GM13976 (cell line): ENCODE data around the gene C10orf105.

ENCODE experiments used
- DNase-seq: peaks from one replicate; pipeline ENCODE4 v3.0.0; 2012; ENCODE audit warnings: low spot score
- in situ Hi-C: fragments of 300-500 bp; cut with MboI; formaldehyde crosslinking; loops from one replicate; pipeline ENCODE4 v1.12.0; 2022; ENCODE audit warnings: low sequenced_read_pairs, mixed read lengths, inconsistent platforms; ENCODE audit not compliant: unreplicated experiment
- TF ChIP-seq, protein P1 (sequence below): IDR thresholded peaks from 2 replicates; pipeline ENCODE4 v1.5.1; 2012; ENCODE audit warnings: borderline replicate concordance, mild to moderate bottlenecking; ENCODE audit not compliant: insufficient read depth; ENCODE audit errors: extremely low read depth, missing control alignments, control extremely low read depth

Gene C10orf105

GRCh38 chr10:71742301-71743088 lies 22.9 kb upstream of the C10orf105 start:
- no peak for DNase-seq
- in situ Hi-C loops, result no loop called here
- TF ChIP-seq, protein P1, sequence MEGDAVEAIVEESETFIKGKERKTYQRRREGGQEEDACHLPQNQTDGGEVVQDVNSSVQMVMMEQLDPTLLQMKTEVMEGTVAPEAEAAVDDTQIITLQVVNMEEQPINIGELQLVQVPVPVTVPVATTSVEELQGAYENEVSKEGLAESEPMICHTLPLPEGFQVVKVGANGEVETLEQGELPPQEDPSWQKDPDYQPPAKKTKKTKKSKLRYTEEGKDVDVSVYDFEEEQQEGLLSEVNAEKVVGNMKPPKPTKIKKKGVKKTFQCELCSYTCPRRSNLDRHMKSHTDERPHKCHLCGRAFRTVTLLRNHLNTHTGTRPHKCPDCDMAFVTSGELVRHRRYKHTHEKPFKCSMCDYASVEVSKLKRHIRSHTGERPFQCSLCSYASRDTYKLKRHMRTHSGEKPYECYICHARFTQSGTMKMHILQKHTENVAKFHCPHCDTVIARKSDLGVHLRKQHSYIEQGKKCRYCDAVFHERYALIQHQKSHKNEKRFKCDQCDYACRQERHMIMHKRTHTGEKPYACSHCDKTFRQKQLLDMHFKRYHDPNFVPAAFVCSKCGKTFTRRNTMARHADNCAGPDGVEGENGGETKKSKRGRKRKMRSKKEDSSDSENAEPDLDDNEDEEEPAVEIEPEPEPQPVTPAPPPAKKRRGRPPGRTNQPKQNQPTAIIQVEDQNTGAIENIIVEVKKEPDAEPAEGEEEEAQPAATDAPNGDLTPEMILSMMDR, result no peak

- DNase-seq, result no peak
- TF ChIP-seq, protein P1, result no peak
- in situ Hi-C loops, result no loop called here
These were observed 22.1 kb upstream of the C10orf105 start for GRCh38 chr10:71741671-71742070.

- in situ Hi-C loops, result no loop called here
- DNase-seq, result no peak
- TF ChIP-seq, protein P1, result no peak
These were observed 21.5 kb upstream of the C10orf105 start for GRCh38 chr10:71741029-71741428.

- in situ Hi-C loops, result no loop called here
- DNase-seq, result no peak
- TF ChIP-seq, protein P1, result no peak
These were observed 20.6 kb upstream of the C10orf105 start for GRCh38 chr10:71740069-71740653.

DNA sequence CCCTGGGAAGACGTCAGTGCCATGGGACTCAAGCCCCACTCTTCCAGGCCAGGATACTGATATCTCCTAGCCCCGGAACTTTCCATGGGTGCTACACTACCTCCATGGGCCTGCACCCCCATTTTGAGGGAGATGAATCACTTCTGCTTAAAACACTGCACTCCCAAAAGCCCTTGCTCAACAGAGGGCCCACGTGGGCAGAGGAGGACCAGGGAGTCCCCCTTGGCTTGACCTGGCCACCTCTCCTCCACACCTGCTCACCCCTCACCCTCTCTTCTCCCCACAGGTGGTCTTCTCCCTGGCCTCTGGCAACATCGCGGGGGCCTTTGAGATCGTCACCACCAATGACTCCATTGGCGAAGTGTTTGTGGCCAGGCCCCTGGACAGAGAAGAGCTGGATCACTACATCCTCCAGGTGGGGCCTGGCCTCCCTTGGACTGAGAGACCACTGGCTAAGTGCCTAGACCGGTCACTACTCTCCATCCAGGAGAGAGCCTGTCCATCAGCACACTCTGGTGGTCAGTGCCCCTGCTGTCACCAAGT lies 19.9 kb upstream of the C10orf105 start:
- no peak for DNase-seq

DNA sequence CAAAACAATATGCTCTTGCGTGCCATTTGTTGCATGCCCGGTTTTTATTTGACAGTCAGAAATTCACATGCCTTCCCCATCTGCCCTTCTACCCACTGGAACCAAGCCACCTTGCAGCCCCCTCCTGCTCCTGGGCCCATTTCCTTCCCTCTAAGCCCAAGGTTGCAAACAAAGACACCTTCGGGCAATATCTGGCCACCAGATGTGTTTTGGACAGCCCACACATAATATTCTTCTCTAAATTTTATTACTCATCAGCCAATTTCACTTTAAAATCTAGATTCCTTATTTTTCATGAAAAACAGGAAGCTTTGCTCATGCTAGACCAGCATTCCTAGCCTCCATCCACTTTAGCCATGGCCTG lies 18.2 kb upstream of the C10orf105 start:
- in situ Hi-C loops, result no loop called here
- DNase-seq, result no peak
- TF ChIP-seq, protein P1, result no peak

More for the DNA sequence above, 19.9 kb upstream of the C10orf105 start:
- TF ChIP-seq, protein P1, result no peak
- in situ Hi-C loops, result no loop called here
